Fibroblast of lung (primary cell): ENCODE measurements around the gene CALD1. TPM values are rescaled to one million over a fixed set of nuclear protein-coding genes. Genes with fewer than 3 reads are reported as not detected.

ENCODE experiments used
- DNase-seq, 2 donors: peaks; one replicate each; pipeline versions ENCODE4 v3.0.0 to v3.0.0-alpha.2; 2010; ENCODE audit warnings: low read depth in 2 of 2
- H2AFZ ChIP-seq: 2 replicates; pipeline ENCODE4 v1.5.1; 2012; ENCODE audit warnings: low read length, control low read depth, inconsistent platforms
- H3K27ac ChIP-seq: 2 replicates; pipeline ENCODE4 v1.5.1; 2011; ENCODE audit warnings: low read length, control low read depth; ENCODE audit not compliant: insufficient read depth
- H3K27me3 ChIP-seq: 2 replicates; pipeline ENCODE4 v1.5.1; 2011; ENCODE audit warnings: mild to moderate bottlenecking, low read length; ENCODE audit not compliant: control insufficient read depth, insufficient read depth
- H3K36me3 ChIP-seq: 2 replicates; pipeline ENCODE4 v1.5.1; 2011; ENCODE audit warnings: low read length; ENCODE audit not compliant: control insufficient read depth, insufficient read depth
- H3K4me1 ChIP-seq: 2 replicates; pipeline ENCODE4 v1.5.1; 2011; ENCODE audit warnings: low read length; ENCODE audit not compliant: control insufficient read depth, insufficient read depth; ENCODE audit errors: extremely low read depth
- H3K4me2 ChIP-seq: 2 replicates; pipeline ENCODE4 v1.5.1; 2011; ENCODE audit warnings: low read length, control low read depth; ENCODE audit not compliant: insufficient read depth; ENCODE audit errors: extremely low read depth
- H3K4me3 ChIP-seq, 4 experiments: fragments of 200-600 bp in 1 of 4; sonication (generic) in 1 of 4; replicated peaks in 1 of 4; 2 replicates each; pipeline ENCODE4 v1.5.1; 2011 to 2016; ENCODE audit warnings: low read length in 4 of 4, low read depth in 3 of 4, mild to moderate bottlenecking in 3 of 4, control low read depth in 2 of 4, inconsistent platforms in 1 of 4, mixed read lengths in 1 of 4; ENCODE audit not compliant: insufficient read depth in 1 of 4; ENCODE audit errors: control extremely low read depth in 1 of 4
- H3K79me2 ChIP-seq: 2 replicates; pipeline ENCODE4 v1.5.1; 2012; ENCODE audit warnings: mild to moderate bottlenecking, low read length, inconsistent platforms; ENCODE audit not compliant: control insufficient read depth, insufficient read depth
- H3K9ac ChIP-seq: 2 replicates; pipeline ENCODE4 v1.5.1; 2011; ENCODE audit warnings: mild to moderate bottlenecking, low read length, control low read depth; ENCODE audit not compliant: insufficient read depth
- H3K9me3 ChIP-seq: 2 replicates; pipeline ENCODE4 v1.5.1; 2012; ENCODE audit warnings: low read depth, low read length; ENCODE audit not compliant: control insufficient read depth, insufficient read depth
- H4K20me1 ChIP-seq: 2 replicates; pipeline ENCODE4 v1.5.1; 2011; ENCODE audit warnings: low read length; ENCODE audit not compliant: control insufficient read depth, insufficient read depth; ENCODE audit errors: extremely low read depth
- EZH2 ChIP-seq: IDR thresholded peaks from 2 replicates; pipeline ENCODE4 v1.5.1; 2012; ENCODE audit warnings: low read length, control low read depth, mild to moderate bottlenecking; ENCODE audit errors: missing control alignments
- polyA plus RNA-seq, 2 donors: library from polyadenylated mRNA; depleted of rRNA in 1 of 2; stranded (reverse) in 1 of 2; unstranded in 1 of 2; fragments of >200 nt; gene quantifications; 2 replicates each; pipeline ENCODE4 v1.2.1, GENCODE V29; 2011 to 2012; ENCODE audit warnings: missing spikeins in 1 of 2
- total RNA-seq: library from RNA; depleted of rRNA; stranded (reverse); fragments of >200 nt; gene quantifications from 2 replicates; pipeline ENCODE4 v1.2.1, GENCODE V29; 2014
- TF ChIP-seq, protein P1 (sequence below), 2 donors: IDR thresholded peaks in 1 of 2; conservative IDR thresholded peaks in 1 of 2; 1 replicate in 1 of 2; 2 replicates in 1 of 2; pipeline ENCODE4 v1.5.1; 2011 to 2012; ENCODE audit warnings: low read length in 2 of 2, control low read depth in 1 of 2, inconsistent platforms in 1 of 2, low read depth in 1 of 2, mild to moderate bottlenecking in 1 of 2

The CALD1 gene
- total and polyA plus RNA-seq, 2 donors (not counting 1 experiment from before 2014, with no cell fraction given) = 343 to 1,187 TPM

DNA sequence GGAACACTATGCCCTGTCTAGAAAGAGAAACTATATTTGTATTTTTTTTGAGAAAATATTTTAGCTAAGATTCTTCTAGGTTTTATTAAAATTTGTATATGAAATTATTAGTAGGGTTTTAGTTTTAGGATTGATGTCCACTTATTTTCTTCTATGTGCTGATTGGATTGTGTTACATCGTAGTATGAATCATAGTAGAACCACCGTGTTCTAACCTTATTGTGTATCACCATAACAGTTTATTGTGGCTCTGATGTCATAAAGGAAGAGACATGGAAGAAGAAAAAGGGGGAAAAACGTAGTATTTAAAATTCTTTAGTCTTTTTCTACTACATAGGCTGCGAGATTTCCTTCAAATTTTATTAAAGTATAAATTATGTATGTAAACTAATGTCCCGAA lies 208.7 kb downstream of the CALD1 start:
- H3K36me3 ChIP-seq = no peaks in the 10 kb centered on the region
- H3K4me2 ChIP-seq = no peak overlapping the region
- no peaks in the 10 kb centered on the region for H3K27me3 ChIP-seq
- H3K27ac ChIP-seq = no peak overlapping the region
- H4K20me1 ChIP-seq = no peaks in the 10 kb centered on the region
- no peak overlapping the region for H2AFZ ChIP-seq
- H3K9ac ChIP-seq = no peak overlapping the region
- H3K4me1 ChIP-seq = peaks cover 8% of the 10 kb centered on the region
- H3K79me2 ChIP-seq = peaks cover 4% of the 10 kb centered on the region
- H3K4me3 ChIP-seq = no peak overlapping the region
- H3K9me3 ChIP-seq = no peaks in the 10 kb centered on the region
- TF ChIP-seq, protein P1, sequence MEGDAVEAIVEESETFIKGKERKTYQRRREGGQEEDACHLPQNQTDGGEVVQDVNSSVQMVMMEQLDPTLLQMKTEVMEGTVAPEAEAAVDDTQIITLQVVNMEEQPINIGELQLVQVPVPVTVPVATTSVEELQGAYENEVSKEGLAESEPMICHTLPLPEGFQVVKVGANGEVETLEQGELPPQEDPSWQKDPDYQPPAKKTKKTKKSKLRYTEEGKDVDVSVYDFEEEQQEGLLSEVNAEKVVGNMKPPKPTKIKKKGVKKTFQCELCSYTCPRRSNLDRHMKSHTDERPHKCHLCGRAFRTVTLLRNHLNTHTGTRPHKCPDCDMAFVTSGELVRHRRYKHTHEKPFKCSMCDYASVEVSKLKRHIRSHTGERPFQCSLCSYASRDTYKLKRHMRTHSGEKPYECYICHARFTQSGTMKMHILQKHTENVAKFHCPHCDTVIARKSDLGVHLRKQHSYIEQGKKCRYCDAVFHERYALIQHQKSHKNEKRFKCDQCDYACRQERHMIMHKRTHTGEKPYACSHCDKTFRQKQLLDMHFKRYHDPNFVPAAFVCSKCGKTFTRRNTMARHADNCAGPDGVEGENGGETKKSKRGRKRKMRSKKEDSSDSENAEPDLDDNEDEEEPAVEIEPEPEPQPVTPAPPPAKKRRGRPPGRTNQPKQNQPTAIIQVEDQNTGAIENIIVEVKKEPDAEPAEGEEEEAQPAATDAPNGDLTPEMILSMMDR (conservative IDR thresholded peaks at IDR 0.05 in 1 of 2, IDR thresholded peaks at IDR 0.05 in 1 of 2; ENCODE audit: low read depth in 1 of 2, low read length in 2 of 2) = no peak
- TF ChIP-seq EZH2 = no peak
- DNase-seq = no peak

DNA sequence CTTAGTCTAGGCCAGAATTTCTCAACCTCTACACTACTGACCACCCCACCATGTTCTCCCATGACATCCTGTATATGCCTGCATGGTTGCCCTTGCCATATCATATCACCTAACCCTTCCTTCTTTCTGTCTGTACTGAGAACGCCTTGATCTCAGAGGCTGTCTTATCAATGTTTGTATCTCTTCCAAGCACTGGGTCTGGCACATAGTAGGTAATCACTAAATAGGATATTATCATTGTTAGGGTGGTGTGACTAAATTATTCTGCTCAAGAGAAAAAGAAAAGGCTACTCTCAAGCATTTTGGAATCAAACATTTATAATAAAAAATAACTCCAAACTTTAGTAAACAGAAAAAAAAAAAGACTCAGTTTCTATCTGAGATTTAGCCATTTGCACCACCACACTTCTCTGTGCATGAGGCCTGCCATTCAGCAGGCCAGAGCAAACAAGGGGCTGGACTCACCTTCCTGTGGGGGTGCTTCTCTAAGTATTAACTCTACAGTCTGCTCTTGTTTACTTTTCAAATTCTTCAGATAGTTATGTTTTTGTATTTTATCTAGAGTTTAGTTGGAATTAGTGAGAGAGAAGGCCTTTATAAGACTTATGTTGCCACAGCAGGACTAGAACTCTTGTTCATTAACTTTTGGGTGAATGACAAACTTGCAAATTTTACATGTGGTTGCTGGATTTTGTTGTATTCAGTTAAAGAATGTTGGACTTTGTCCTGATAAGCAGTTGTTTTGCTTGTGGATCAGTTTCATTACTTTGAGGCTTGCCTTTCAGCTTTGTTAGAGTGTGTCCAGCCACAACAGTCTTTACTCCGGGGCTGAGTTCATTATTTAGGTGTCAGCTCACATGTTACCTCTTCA lies 212.3 kb downstream of the CALD1 start:
- H3K36me3 ChIP-seq = no peaks in the 10 kb centered on the region
- H3K4me2 ChIP-seq = no peak overlapping the region
- H3K79me2 ChIP-seq = peaks cover 4% of the 10 kb centered on the region
- no peaks in the 10 kb centered on the region for H3K27me3 ChIP-seq
- peaks cover 8% of the 10 kb centered on the region for H3K4me1 ChIP-seq
- H3K27ac ChIP-seq = no peak overlapping the region
- DNase-seq = peak in 1 of 2 donors; percentile 35
- H4K20me1 ChIP-seq = no peaks in the 10 kb centered on the region
- no peak overlapping the region for H2AFZ ChIP-seq
- H3K9me3 ChIP-seq = no peaks in the 10 kb centered on the region
- no peak overlapping the region for H3K4me3 ChIP-seq
- no peak for TF ChIP-seq EZH2
- TF ChIP-seq, protein P1 (conservative IDR thresholded peaks at IDR 0.05 in 1 of 2, IDR thresholded peaks at IDR 0.05 in 1 of 2; ENCODE audit: low read depth in 1 of 2, low read length in 2 of 2) = no peak
- no peak overlapping the region for H3K9ac ChIP-seq

GRCh38 chr7:134992626-134993179 lies 213.3 kb downstream of the CALD1 start:
- H3K79me2 ChIP-seq = no peaks in the 10 kb centered on the region
- H4K20me1 ChIP-seq = no peaks in the 10 kb centered on the region
- peak overlapping the region; percentile 38 for H3K4me2 ChIP-seq
- no peak overlapping the region for H3K4me3 ChIP-seq
- peaks cover 8% of the 10 kb centered on the region for H3K4me1 ChIP-seq
- TF ChIP-seq EZH2 = no peak
- TF ChIP-seq, protein P1 (conservative IDR thresholded peaks at IDR 0.05 in 1 of 2, IDR thresholded peaks at IDR 0.05 in 1 of 2; ENCODE audit: low read depth in 1 of 2, low read length in 2 of 2) = no peak
- peak overlapping the region; percentile 26 for H2AFZ ChIP-seq
- no peak overlapping the region for H3K27ac ChIP-seq
- H3K36me3 ChIP-seq = no peaks in the 10 kb centered on the region
- no peaks in the 10 kb centered on the region for H3K27me3 ChIP-seq
- no peak overlapping the region for H3K9ac ChIP-seq
- peak; percentile 17 to 49 for DNase-seq
- H3K9me3 ChIP-seq = no peaks in the 10 kb centered on the region
